Mesodermal cell (in vitro differentiated cells): ENCODE measurements around the gene KRT8.

Experiments
- H3K27ac ChIP-seq: 2 replicates; pipeline ENCODE4 v1.7.0; 2013; ENCODE audit warnings: mild to moderate bottlenecking, low read depth, low read length, moderate library complexity; ENCODE audit not compliant: severe bottlenecking
- H3K36me3 ChIP-seq: 2 replicates; pipeline ENCODE4 v1.7.1; 2013; ENCODE audit warnings: mild to moderate bottlenecking, low read length, moderate library complexity; ENCODE audit not compliant: control insufficient read depth, insufficient read depth
- H3K4me1 ChIP-seq: one replicate; pipeline ENCODE4 v1.7.1; 2013; ENCODE audit warnings: mild to moderate bottlenecking, low read length; ENCODE audit not compliant: insufficient read depth, control insufficient read depth, poor library complexity, severe bottlenecking
- H3K4me3 ChIP-seq: 2 replicates; pipeline ENCODE4 v1.7.0; 2013; ENCODE audit warnings: low read length, control low read depth, mild to moderate bottlenecking; ENCODE audit not compliant: insufficient read depth, poor library complexity, severe bottlenecking; ENCODE audit errors: extremely low read depth
- H3K9me3 ChIP-seq: 2 replicates; pipeline ENCODE4 v1.7.1; 2013; ENCODE audit warnings: mild to moderate bottlenecking, low read length, moderate library complexity; ENCODE audit not compliant: control insufficient read depth
- WGBS, 2 experiments: methylation state at CpG; one replicate each; pipeline ENCODE4 v1.1.5; 2013; ENCODE audit warnings: missing lambda C conversion rate in 2 of 2; ENCODE audit not compliant: insufficient coverage in 2 of 2; 5-methylcytosine and 5-hydroxymethylcytosine counted together

Gene KRT8

GRCh38 chr12:52872644-52873389 is 32.1 kb downstream of the KRT8 start:
- no peak overlapping the region for H3K4me3 ChIP-seq
- no peaks in the 10 kb centered on the region for H3K36me3 ChIP-seq
- 93 to 94% methylated on average over 8 of the region's 13 CpGs for WGBS, 2 experiments
- no peak overlapping the region for H3K27ac ChIP-seq
- H3K9me3 ChIP-seq: no peaks in the 10 kb centered on the region
- H3K4me1 ChIP-seq: peaks cover 41% of the 10 kb centered on the region

- H3K4me3 ChIP-seq: no peak overlapping the region
- no peaks in the 10 kb centered on the region for H3K36me3 ChIP-seq
- WGBS, 2 experiments: 58 to 77% methylated on average over 6 to 7 of the region's 9 CpGs
- peak overlapping the region; percentile 59 for H3K27ac ChIP-seq
- peaks cover 40% of the 10 kb centered on the region for H3K4me1 ChIP-seq
- no peaks in the 10 kb centered on the region for H3K9me3 ChIP-seq
Measured at GRCh38 chr12:52871291-52872039, 33.4 kb downstream of the KRT8 start.

GRCh38 chr12:52870361-52871290 is 34.2 kb downstream of the KRT8 start:
- Histone ChIP-seq H3K27ac (peak overlapping the region; percentile 59), H3K9me3 (no peaks in the 10 kb centered on the region), H3K4me1 (peaks cover 40% of the 10 kb centered on the region), H3K4me3 (no peak overlapping the region), H3K36me3 (no peaks in the 10 kb centered on the region)
- WGBS, 2 experiments: 40 to 47% methylated on average over 9 of the region's 14 CpGs

GRCh38 chr12:52867642-52868041 is 37.2 kb downstream of the KRT8 start:
- Histone ChIP-seq H3K27ac (no peak overlapping the region), H3K4me3 (no peak overlapping the region), H3K9me3 (no peaks in the 10 kb centered on the region), H3K4me1 (peaks cover 25% of the 10 kb centered on the region), H3K36me3 (no peaks in the 10 kb centered on the region)
- 87 to 100% methylated on average over 1 to 3 of the region's 9 CpGs for WGBS, 2 experiments

GRCh38 chr12:52867152-52867551 is 37.7 kb downstream of the KRT8 start:
- Histone ChIP-seq H3K27ac (no peak overlapping the region), H3K36me3 (no peaks in the 10 kb centered on the region), H3K4me1 (peaks cover 20% of the 10 kb centered on the region), H3K4me3 (no peak overlapping the region), H3K9me3 (no peaks in the 10 kb centered on the region)
- WGBS, 2 experiments: 93 to 100% methylated on average over 4 of the region's 5 CpGs

- H3K27ac ChIP-seq: no peak overlapping the region
- no peaks in the 10 kb centered on the region for H3K9me3 ChIP-seq
- peaks cover 3% of the 10 kb centered on the region for H3K4me1 ChIP-seq
- 55% methylated on average over 10 of the region's 10 CpGs for WGBS, 2 experiments
- no peak overlapping the region for H3K4me3 ChIP-seq
- no peaks in the 10 kb centered on the region for H3K36me3 ChIP-seq
Measured at GRCh38 chr12:52865090-52865944, 39.6 kb downstream of the KRT8 start.

GRCh38 chr12:52862023-52862422 is 42.9 kb downstream of the KRT8 start:
- Histone ChIP-seq H3K36me3 (no peaks in the 10 kb centered on the region), H3K4me1 (no peaks in the 10 kb centered on the region), H3K9me3 (no peaks in the 10 kb centered on the region), H3K4me3 (no peak overlapping the region), H3K27ac (no peak overlapping the region)
- 86 to 90% methylated on average over 1 to 2 of the region's 2 CpGs for WGBS, 2 experiments

- Histone ChIP-seq H3K4me1 (no peaks in the 10 kb centered on the region), H3K9me3 (no peaks in the 10 kb centered on the region), H3K36me3 (no peaks in the 10 kb centered on the region), H3K27ac (no peak overlapping the region), H3K4me3 (no peak overlapping the region)
- WGBS, 2 experiments: 91 to 96% methylated on average over 3 to 7 of the region's 7 CpGs
Measured at GRCh38 chr12:52861511-52861910, 43.4 kb downstream of the KRT8 start.

GRCh38 chr12:52860102-52860823 is 44.6 kb downstream of the KRT8 start:
- Histone ChIP-seq H3K4me1 (no peaks in the 10 kb centered on the region), H3K4me3 (no peak overlapping the region), H3K36me3 (no peaks in the 10 kb centered on the region), H3K27ac (no peak overlapping the region), H3K9me3 (no peaks in the 10 kb centered on the region)
- 93% methylated on average over 3 of the region's 6 CpGs; no CpG with 5 or more reads in 1 of the 2 experiments for WGBS, 2 experiments
